K562 (cell line): ENCODE data around the gene POLD1. TPM values are rescaled to one million over a fixed set of nuclear protein-coding genes. Genes with fewer than 3 reads are reported as not detected.

Experiments used
- BCL6 ChIP-seq: fragments of 250-450 bp; sonication (Bioruptor Pico); IDR thresholded peaks from 2 replicates; pipeline ENCODE4 v1.4.0; 2020
- C11orf30 ChIP-seq: fragments of 450-650 bp; IDR thresholded peaks from 2 replicates; pipeline ENCODE4 v1.6.1; 2016; ENCODE audit warnings: low read depth, mild to moderate bottlenecking
- DDX20 ChIP-seq: fragments of 450-650 bp; IDR thresholded peaks from 2 replicates; pipeline ENCODE4 v1.6.1; 2016; ENCODE audit warnings: missing genetic modification characterization, low read depth, mild to moderate bottlenecking, missing compliant biosample characterization, moderate library complexity
- DMBX1 ChIP-seq: fragments of 250-450 bp; sonication (Bioruptor Pico); IDR thresholded peaks from 2 replicates; pipeline ENCODE4 v1.8.0; 2022; ENCODE audit warnings: inconsistent platforms, mild to moderate bottlenecking, moderate library complexity, borderline replicate concordance
- ESRRA ChIP-seq: fragments of 450-650 bp; IDR thresholded peaks from 2 replicates; pipeline ENCODE4 v1.6.1; 2014; ENCODE audit warnings: low read depth, mild to moderate bottlenecking, moderate library complexity, borderline replicate concordance
- GATAD2B ChIP-seq: fragments of 450-650 bp; IDR thresholded peaks from 2 replicates; pipeline ENCODE4 v1.6.1; 2017; ENCODE audit warnings: mild to moderate bottlenecking, borderline replicate concordance
- HEY1 ChIP-seq: fragments of 250-450 bp; sonication (Bioruptor Pico); IDR thresholded peaks from 2 replicates; pipeline ENCODE4 v1.5.0; 2020; ENCODE audit warnings: mild to moderate bottlenecking, moderate library complexity, borderline replicate concordance
- HNRNPLL ChIP-seq: fragments of 200-400 bp; formaldehyde crosslinking; IDR thresholded peaks from 2 replicates; pipeline ENCODE4 v1.6.1; 2017; ENCODE audit warnings: low read length, low read depth, mild to moderate bottlenecking; ENCODE audit not compliant: poor library complexity, severe bottlenecking
- ILF3 ChIP-seq: fragments of 450-650 bp; IDR thresholded peaks from 2 replicates; pipeline ENCODE4 v1.6.1; 2018; ENCODE audit warnings: antibody characterized with exemption, mild to moderate bottlenecking, moderate library complexity, borderline replicate concordance
- IRF2 ChIP-seq: sonication (generic); formaldehyde crosslinking; IDR thresholded peaks from 2 replicates; pipeline ENCODE4 v1.8.1; 2022; ENCODE audit warnings: mild to moderate bottlenecking, missing genetic modification reagents
- LARP7 ChIP-seq: fragments of 450-650 bp; IDR thresholded peaks from 2 replicates; pipeline ENCODE4 v1.6.1; 2016
- MYNN ChIP-seq, 2 experiments: sonication (generic); formaldehyde crosslinking in 1 of 2; IDR thresholded peaks; 2 replicates each; pipeline versions ENCODE4 v1.5.0 to v1.6.1; 2016 to 2020; ENCODE audit warnings: antibody characterized with exemption in 1 of 2, missing genetic modification reagents in 1 of 2
- NUFIP1 ChIP-seq: fragments of 450-650 bp; IDR thresholded peaks from 2 replicates; pipeline ENCODE4 v1.6.1; 2018; ENCODE audit not compliant: partially characterized antibody
- PCBP1 ChIP-seq: fragments of 200-400 bp; formaldehyde crosslinking; IDR thresholded peaks from 2 replicates; pipeline ENCODE4 v1.6.1; 2018; ENCODE audit warnings: mild to moderate bottlenecking, low read depth, low read length; ENCODE audit not compliant: poor library complexity, severe bottlenecking
- PYGO2 ChIP-seq: fragments of 450-650 bp; IDR thresholded peaks from 2 replicates; pipeline ENCODE4 v1.6.1; 2016; ENCODE audit warnings: mild to moderate bottlenecking, missing genetic modification characterization, moderate library complexity, missing compliant biosample characterization
- TAF9B ChIP-seq: fragments of 450-650 bp; IDR thresholded peaks from 2 replicates; pipeline ENCODE4 v1.6.1; 2018; ENCODE audit warnings: mild to moderate bottlenecking; ENCODE audit not compliant: partially characterized antibody
- ZNF133 ChIP-seq: fragments of 250-450 bp; sonication (Bioruptor Pico); IDR thresholded peaks from 2 replicates; pipeline ENCODE4 v1.4.0; 2020; ENCODE audit warnings: mild to moderate bottlenecking
- ZNF134 ChIP-seq: fragments of 250-450 bp; sonication (Bioruptor Pico); conservative IDR thresholded peaks from 2 replicates; pipeline ENCODE4 v1.4.0; 2020
- ZNF347 ChIP-seq: fragments of 450-650 bp; formaldehyde crosslinking; IDR thresholded peaks from 2 replicates; pipeline ENCODE4 v1.4.0; 2020; ENCODE audit warnings: low read depth, mild to moderate bottlenecking, moderate library complexity
- ZNF584 ChIP-seq: fragments of 200-800 bp; sonication (Bioruptor generic); IDR thresholded peaks from 2 replicates; pipeline ENCODE4 v1.6.1; 2016; ENCODE audit warnings: low read depth, mild to moderate bottlenecking, missing genetic modification characterization, missing compliant biosample characterization
- polyA plus RNA-seq, 8 experiments: library from polyadenylated mRNA; depleted of rRNA in 4 of 8; stranded (reverse) in 5 of 8; unstranded in 3 of 8; fragments of >200 nt; fragmentation: Nextera tagmentation in 2 of 8; fragmentation: Illumina TruSeq in 1 of 8; extraction: Ambion mirVana in 2 of 8; extraction: Trizol in 1 of 8; gene quantifications; 2 replicates each; pipeline versions ENCODE4 v1.2.1 to v1.2.3, GENCODE V29; 2011 to 2014; ENCODE audit warnings: inconsistent platforms in 1 of 8, missing spikeins in 1 of 8
- total RNA-seq, 7 experiments: library from RNA; depleted of rRNA in 6 of 7; stranded (reverse); fragments of >200 nt in 6 of 7; fragmentation: Illumina TruSeq in 2 of 7; extraction: Trizol in 2 of 7; gene quantifications; 2 replicates each; pipeline versions ENCODE4 v1.2.1 to v1.2.3, GENCODE V29; 2011 to 2021; ENCODE audit warnings: low replicate concordance in 1 of 7
- TF ChIP-seq, protein P1 (sequence below): sonication (generic); formaldehyde crosslinking; IDR thresholded peaks from 2 replicates; pipeline ENCODE4 v1.8.0; 2022; ENCODE audit warnings: mild to moderate bottlenecking, missing genetic modification reagents
- TF ChIP-seq, protein P2 (sequence below): sonication (generic); formaldehyde crosslinking; IDR thresholded peaks from 2 replicates; pipeline ENCODE4 v1.8.0; 2022; ENCODE audit warnings: mild to moderate bottlenecking, missing genetic modification reagents
- TF ChIP-seq, protein P3 (sequence below): fragments of 450-650 bp; IDR thresholded peaks from 2 replicates; pipeline ENCODE4 v1.7.1; 2018; ENCODE audit warnings: mild to moderate bottlenecking, low read depth; ENCODE audit not compliant: partially characterized antibody

POLD1 gene
- total and polyA plus RNA-seq, 9 of the 15 experiments (the other 6 are each of a cell fraction or from before 2014, with no cell fraction given): 1.3 to 312 (median 47.8) TPM

DNA sequence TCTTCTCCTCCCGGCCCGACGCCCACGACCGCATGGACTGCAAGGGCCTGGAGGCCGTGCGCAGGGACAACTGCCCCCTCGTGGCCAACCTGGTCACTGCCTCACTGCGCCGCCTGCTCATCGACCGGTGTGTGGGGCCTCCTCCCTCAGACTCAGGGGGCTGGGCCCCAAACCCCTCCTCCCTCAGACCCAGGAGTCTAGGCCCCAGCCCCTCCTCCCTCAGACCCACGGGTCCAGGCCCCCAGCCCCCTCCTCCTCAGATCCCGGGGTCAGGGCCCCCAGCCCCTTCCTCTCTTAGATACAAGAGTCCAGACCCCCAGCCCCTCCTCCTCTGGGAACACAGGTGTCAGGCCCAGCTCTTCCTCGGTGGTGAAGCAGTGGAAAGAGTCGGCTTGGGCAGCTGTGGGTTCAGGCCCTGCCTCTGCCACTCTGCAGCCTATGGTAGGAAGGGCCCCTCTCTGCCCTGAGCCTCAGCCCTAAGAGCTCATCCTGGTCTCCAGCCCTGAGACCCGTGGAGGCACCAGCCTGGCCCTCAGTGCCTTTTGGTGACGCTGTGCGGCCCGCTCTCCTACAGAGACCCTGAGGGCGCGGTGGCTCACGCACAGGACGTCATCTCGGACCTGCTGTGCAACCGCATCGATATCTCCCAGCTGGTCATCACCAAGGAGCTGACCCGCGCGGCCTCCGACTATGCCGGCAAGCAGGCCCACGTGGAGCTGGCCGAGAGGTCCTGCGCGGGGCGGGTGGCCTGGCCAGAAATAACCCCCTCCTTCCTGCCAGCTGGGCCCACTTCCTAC lies 30.9 kb downstream of the POLD1 start (continued):
- TF ChIP-seq PYGO2 (tag) (no peak), LARP7 (0 out of 2 replicates have a peak, but pooled peaks have one; percentile 52), NUFIP1 (peak; percentile 35), ZNF347 (CRISPR knock-in tag) (no peak), HEY1 (no peak), DDX20 (tag) (no peak), ESRRA (peak; percentile 61; the same call in 1 of the 2 replicates), TAF9B (no peak), MYNN (IDR thresholded peaks at IDR 0.05) (peak; percentile 52; the same call in 1 of the 2 replicates), MYNN (CRISPR knock-in tag; IDR thresholded peaks at IDR 0.05) (no peak), ILF3 (no peak), DMBX1 (CRISPR knock-in tag) (no peak), ZNF133 (CRISPR knock-in tag) (no peak), ZNF134 (CRISPR knock-in tag) (no peak), ZNF584 (no peak), GATAD2B (no peak; the same call in 1 of the 2 replicates), PCBP1 (peak; percentile 13), HNRNPLL (no peak), IRF2 (CRISPR knock-in tag) (no peak), BCL6 (CRISPR knock-in tag) (no peak), C11orf30 (no peak)
- TF ChIP-seq, protein P1, sequence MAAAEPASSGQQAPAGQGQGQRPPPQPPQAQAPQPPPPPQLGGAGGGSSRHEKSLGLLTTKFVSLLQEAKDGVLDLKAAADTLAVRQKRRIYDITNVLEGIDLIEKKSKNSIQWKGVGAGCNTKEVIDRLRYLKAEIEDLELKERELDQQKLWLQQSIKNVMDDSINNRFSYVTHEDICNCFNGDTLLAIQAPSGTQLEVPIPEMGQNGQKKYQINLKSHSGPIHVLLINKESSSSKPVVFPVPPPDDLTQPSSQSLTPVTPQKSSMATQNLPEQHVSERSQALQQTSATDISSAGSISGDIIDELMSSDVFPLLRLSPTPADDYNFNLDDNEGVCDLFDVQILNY (CRISPR knock-in tag): no peak
- TF ChIP-seq, protein P2, sequence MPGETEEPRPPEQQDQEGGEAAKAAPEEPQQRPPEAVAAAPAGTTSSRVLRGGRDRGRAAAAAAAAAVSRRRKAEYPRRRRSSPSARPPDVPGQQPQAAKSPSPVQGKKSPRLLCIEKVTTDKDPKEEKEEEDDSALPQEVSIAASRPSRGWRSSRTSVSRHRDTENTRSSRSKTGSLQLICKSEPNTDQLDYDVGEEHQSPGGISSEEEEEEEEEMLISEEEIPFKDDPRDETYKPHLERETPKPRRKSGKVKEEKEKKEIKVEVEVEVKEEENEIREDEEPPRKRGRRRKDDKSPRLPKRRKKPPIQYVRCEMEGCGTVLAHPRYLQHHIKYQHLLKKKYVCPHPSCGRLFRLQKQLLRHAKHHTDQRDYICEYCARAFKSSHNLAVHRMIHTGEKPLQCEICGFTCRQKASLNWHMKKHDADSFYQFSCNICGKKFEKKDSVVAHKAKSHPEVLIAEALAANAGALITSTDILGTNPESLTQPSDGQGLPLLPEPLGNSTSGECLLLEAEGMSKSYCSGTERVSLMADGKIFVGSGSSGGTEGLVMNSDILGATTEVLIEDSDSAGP (CRISPR knock-in tag): no peak
- TF ChIP-seq, protein P3, sequence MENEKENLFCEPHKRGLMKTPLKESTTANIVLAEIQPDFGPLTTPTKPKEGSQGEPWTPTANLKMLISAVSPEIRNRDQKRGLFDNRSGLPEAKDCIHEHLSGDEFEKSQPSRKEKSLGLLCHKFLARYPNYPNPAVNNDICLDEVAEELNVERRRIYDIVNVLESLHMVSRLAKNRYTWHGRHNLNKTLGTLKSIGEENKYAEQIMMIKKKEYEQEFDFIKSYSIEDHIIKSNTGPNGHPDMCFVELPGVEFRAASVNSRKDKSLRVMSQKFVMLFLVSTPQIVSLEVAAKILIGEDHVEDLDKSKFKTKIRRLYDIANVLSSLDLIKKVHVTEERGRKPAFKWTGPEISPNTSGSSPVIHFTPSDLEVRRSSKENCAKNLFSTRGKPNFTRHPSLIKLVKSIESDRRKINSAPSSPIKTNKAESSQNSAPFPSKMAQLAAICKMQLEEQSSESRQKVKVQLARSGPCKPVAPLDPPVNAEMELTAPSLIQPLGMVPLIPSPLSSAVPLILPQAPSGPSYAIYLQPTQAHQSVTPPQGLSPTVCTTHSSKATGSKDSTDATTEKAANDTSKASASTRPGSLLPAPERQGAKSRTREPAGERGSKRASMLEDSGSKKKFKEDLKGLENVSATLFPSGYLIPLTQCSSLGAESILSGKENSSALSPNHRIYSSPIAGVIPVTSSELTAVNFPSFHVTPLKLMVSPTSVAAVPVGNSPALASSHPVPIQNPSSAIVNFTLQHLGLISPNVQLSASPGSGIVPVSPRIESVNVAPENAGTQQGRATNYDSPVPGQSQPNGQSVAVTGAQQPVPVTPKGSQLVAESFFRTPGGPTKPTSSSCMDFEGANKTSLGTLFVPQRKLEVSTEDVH: peak; percentile 36
